BLaER1 (cell line): ENCODE results near the gene ZC3H7B.
A peak's percentile ranks its signal among the peaks of the same experiment; 100 is the strongest.

Experiments used
- H3K27ac ChIP-seq: shearing (Covaris generic); formaldehyde crosslinking; 2 replicates; pipeline ENCODE4 v1.8.1; 2022
- H3K27me3 ChIP-seq: shearing (Covaris generic); formaldehyde crosslinking; 2 replicates; pipeline ENCODE4 v1.8.1; 2022
- H3K36me3 ChIP-seq: shearing (Covaris generic); formaldehyde crosslinking; 2 replicates; pipeline ENCODE4 v1.8.1; 2022
- H3K4me1 ChIP-seq: shearing (Covaris generic); formaldehyde crosslinking; 2 replicates; pipeline ENCODE4 v1.8.1; 2022
- H3K4me2 ChIP-seq: shearing (Covaris generic); formaldehyde crosslinking; 2 replicates; pipeline ENCODE4 v1.8.1; 2022
- H3K4me3 ChIP-seq: shearing (Covaris generic); formaldehyde crosslinking; 2 replicates; pipeline ENCODE4 v1.8.1; 2022
- H3K9ac ChIP-seq: shearing (Covaris generic); formaldehyde crosslinking; 2 replicates; pipeline ENCODE4 v1.8.1; 2022
- H3K9me3 ChIP-seq: shearing (Covaris generic); formaldehyde crosslinking; 2 replicates; pipeline ENCODE4 v1.8.1; 2022
- H4K20me1 ChIP-seq: shearing (Covaris generic); formaldehyde crosslinking; 2 replicates; pipeline ENCODE4 v1.8.1; 2022
- Cebpa-rat ChIP-seq: shearing (Covaris generic); IDR thresholded peaks from 2 replicates; pipeline ENCODE4 v1.8.1; 2022

ZC3H7B gene

DNA sequence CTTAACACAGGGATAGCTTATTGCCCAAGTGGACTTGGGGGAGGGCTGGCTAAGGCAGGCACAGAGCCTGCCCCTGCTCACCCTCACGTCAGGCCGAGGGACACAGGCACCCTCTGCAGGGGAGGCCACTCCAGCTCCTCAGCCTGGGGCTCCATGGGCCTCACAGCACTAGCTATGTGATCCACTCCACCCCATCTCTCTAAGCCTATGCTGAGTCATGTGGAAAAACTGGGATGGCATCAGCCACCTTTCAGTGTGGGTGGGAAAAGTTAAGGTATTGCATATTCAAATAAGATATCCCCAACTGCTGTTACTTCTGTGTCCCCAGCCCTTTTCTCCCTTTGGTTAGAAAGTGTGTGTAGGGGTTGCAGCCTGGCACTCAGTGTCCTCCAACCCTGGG is 37.6 kb upstream of the ZC3H7B start:
- Histone ChIP-seq H3K9me3 (no peaks in the 10 kb centered on the region), H4K20me1 (peaks cover 69% of the 10 kb centered on the region), H3K9ac (no peak overlapping the region), H3K27ac (no peak overlapping the region), H3K27me3 (no peaks in the 10 kb centered on the region), H3K4me1 (no peaks in the 10 kb centered on the region), H3K4me2 (no peak overlapping the region), H3K4me3 (no peak overlapping the region), H3K36me3 (peaks cover 99% of the 10 kb centered on the region)
- TF ChIP-seq Cebpa-rat = no peak

DNA sequence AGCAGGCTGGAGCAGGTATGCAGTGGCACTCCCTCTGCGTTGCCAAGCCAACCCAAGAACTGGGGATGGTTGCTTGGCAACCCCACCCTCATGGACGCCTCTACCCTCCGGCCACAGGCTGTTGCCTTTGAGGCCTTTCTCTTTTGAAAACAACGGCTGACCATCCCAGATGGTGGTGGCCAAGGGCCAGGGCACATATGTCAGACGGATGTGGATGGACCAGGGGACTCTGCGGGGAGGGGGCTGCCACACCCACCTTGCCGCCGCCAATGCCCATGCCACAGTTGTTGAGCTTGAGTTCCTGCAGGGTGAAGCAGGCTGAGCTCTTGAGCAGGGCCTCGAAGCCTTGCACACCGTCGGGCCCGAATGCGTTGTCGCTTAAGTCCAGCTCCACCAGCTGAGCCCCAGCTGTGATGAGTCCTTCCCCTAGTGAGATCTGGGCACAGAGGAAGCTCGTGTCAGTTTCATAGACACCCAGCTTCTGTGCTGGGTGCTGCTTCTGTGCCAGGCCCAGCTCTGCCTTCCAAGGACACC is 36.9 kb upstream of the ZC3H7B start:
- H3K4me3 ChIP-seq = no peak overlapping the region
- H3K9me3 ChIP-seq = no peaks in the 10 kb centered on the region
- TF ChIP-seq Cebpa-rat = no peak
- H3K9ac ChIP-seq = no peak overlapping the region
- H3K4me1 ChIP-seq = no peaks in the 10 kb centered on the region
- peaks cover 99% of the 10 kb centered on the region for H3K36me3 ChIP-seq
- H3K27me3 ChIP-seq = no peaks in the 10 kb centered on the region
- no peak overlapping the region for H3K4me2 ChIP-seq
- peaks cover 69% of the 10 kb centered on the region for H4K20me1 ChIP-seq
- H3K27ac ChIP-seq = no peak overlapping the region

DNA sequence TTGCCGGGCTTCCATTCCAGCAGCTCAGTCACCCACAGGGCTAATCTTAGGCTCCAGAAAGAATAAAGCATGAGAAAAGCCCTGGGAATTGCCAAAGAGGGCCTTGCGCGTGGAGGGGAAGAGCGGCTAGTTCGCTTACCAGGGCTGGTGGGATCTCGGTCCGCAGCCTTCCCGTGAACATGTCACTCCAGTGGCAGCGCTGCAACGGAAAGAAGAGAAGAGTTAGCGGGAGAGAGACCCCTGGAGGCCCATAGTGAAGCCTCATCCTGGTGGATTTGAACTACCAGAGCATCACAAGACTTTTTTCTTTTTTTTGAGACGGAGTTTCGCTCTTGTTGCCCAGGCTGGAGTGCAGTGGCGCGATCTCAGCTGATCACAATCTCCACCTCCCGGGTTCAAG is 33.4 kb upstream of the ZC3H7B start:
- peaks cover 52% of the 10 kb centered on the region for H4K20me1 ChIP-seq
- H3K36me3 ChIP-seq = peaks cover 99% of the 10 kb centered on the region
- no peaks in the 10 kb centered on the region for H3K27me3 ChIP-seq
- no peak overlapping the region for H3K27ac ChIP-seq
- no peaks in the 10 kb centered on the region for H3K9me3 ChIP-seq
- no peak overlapping the region for H3K4me3 ChIP-seq
- H3K4me2 ChIP-seq = no peak overlapping the region
- no peak for TF ChIP-seq Cebpa-rat
- H3K4me1 ChIP-seq = no peaks in the 10 kb centered on the region
- H3K9ac ChIP-seq = no peak overlapping the region

DNA sequence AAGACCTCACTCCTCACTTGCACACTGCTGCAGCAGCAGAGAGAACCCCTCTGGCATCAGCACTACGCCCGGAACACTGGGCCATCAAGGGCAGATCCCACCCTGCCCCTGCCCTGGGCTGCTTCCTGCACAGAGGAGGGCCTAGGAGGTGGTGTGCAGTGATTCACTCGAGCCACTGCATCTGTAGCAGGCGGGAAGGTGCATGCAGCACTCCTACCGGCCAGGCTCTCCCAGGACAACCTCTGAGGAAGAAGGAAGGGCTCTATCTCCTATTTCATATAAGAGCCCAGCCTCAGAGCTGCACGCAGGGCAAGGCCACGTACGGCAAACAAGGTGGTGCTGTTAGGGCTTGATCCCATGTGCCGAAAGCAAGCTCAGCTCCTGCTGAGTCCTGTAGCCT is 29.5 kb upstream of the ZC3H7B start:
- Histone ChIP-seq H3K9ac (no peak overlapping the region), H3K36me3 (peaks cover 100% of the 10 kb centered on the region), H3K4me1 (no peaks in the 10 kb centered on the region), H3K4me2 (no peak overlapping the region), H3K27me3 (no peaks in the 10 kb centered on the region), H3K27ac (no peak overlapping the region), H4K20me1 (peaks cover 50% of the 10 kb centered on the region; the same call in 1 of the 2 replicates), H3K4me3 (no peak overlapping the region), H3K9me3 (no peaks in the 10 kb centered on the region)
- TF ChIP-seq Cebpa-rat = no peak

DNA sequence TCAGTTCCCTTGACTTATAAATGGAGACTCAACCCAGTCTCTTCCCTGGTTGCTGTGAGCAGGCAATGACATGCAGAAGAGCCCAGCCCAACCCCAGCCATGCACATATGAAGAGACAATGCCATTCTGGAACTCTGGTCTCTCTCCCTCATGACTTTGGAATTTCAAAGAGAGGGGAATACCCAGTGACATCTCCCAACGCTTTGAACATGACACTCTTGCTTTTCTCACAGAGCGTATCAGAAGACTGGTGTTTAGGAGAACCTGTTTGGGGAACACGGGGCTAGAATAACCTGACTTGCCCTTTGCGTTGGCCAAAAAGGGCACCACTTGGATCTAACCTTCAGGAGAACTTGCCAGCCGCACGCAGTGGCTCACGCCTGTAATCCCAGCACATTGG is 28.2 kb upstream of the ZC3H7B start:
- no peaks in the 10 kb centered on the region for H3K4me1 ChIP-seq
- TF ChIP-seq Cebpa-rat = no peak
- no peak overlapping the region for H3K27ac ChIP-seq
- no peaks in the 10 kb centered on the region for H3K9me3 ChIP-seq
- peaks cover 99% of the 10 kb centered on the region for H3K36me3 ChIP-seq
- H3K27me3 ChIP-seq = no peaks in the 10 kb centered on the region
- H4K20me1 ChIP-seq = peaks cover 45% of the 10 kb centered on the region; the same call in 1 of the 2 replicates
- no peak overlapping the region for H3K9ac ChIP-seq
- H3K4me3 ChIP-seq = no peak overlapping the region
- H3K4me2 ChIP-seq = no peak overlapping the region

DNA sequence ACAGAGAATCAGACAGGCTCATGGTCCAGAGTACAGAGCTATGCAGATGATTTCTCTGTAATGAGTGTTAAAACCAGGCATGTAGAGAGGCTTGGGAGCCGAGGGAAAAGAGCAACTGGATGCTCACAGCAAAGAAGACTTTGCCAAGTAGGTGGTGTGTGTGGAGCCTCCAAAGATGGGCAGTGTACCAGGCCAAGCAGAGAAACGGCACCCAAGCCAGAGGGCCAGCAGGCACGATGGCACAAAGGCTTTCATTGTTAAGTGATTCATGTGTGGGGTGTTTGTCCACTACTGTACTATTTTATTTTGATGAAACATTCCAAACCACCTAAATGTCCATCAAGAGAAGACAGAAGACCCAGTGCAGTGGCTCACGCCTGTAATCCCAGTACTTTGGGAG is 26.5 kb upstream of the ZC3H7B start:
- Histone ChIP-seq H3K27ac (no peak overlapping the region), H3K4me3 (no peak overlapping the region), H3K9me3 (no peaks in the 10 kb centered on the region), H3K9ac (no peak overlapping the region), H3K4me1 (no peaks in the 10 kb centered on the region), H3K36me3 (peaks cover 99% of the 10 kb centered on the region), H3K27me3 (no peaks in the 10 kb centered on the region), H3K4me2 (no peak overlapping the region), H4K20me1 (peaks cover 54% of the 10 kb centered on the region)
- no peak for TF ChIP-seq Cebpa-rat

DNA sequence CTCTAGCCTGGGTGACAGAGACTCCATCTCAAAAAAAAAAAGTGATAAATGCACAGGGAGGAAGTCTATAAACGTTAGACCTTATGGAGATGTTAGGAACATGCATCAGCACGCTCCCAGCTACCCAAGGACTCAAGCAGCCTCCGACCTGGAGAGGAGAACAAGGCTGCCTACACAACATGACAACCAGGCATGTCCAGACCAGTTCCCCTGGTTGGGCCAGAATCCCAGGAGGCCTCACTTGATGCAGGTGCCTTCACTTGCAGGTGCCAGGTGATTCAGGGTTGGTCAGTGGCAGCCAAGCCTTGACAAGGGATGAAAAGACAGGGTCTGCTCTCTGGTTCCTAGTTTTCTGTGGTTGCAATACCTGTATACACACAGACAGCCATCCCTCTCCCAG is 21.3 kb upstream of the ZC3H7B start:
- Histone ChIP-seq H4K20me1 (peaks cover 71% of the 10 kb centered on the region), H3K36me3 (peaks cover 97% of the 10 kb centered on the region), H3K4me3 (no peak overlapping the region)

DNA sequence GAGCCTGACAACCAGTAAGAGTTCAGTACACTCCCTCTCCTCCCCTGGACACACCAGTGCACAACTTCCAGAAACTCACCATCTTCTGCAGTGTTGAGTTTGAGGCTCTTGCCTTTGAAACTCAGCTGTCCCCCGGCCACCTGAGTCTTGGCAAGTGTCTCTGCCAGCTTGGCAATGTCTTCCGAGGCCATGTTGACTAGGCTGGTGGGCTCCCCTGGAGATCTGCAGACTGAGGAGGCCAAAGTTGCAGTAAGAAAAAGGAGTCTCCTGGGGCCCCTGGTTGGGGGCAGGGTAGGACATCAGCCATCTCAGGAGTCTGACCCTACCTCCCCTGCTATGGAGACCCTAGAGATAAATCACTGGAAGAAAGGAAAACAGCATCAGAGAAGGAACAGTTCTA is 20.5 kb upstream of the ZC3H7B start:
- no peak for TF ChIP-seq Cebpa-rat
- H3K9me3 ChIP-seq = no peaks in the 10 kb centered on the region
- peaks cover 70% of the 10 kb centered on the region for H4K20me1 ChIP-seq
- H3K36me3 ChIP-seq = peaks cover 89% of the 10 kb centered on the region
- H3K4me2 ChIP-seq = no peak overlapping the region
- H3K27ac ChIP-seq = no peak overlapping the region
- H3K9ac ChIP-seq = no peak overlapping the region
- H3K27me3 ChIP-seq = no peaks in the 10 kb centered on the region
- H3K4me1 ChIP-seq = peaks cover 25% of the 10 kb centered on the region
- no peak overlapping the region for H3K4me3 ChIP-seq

More for the DNA sequence above, 21.3 kb upstream of the ZC3H7B start:
- Histone ChIP-seq H3K27ac (no peak overlapping the region), H3K9me3 (no peaks in the 10 kb centered on the region), H3K4me1 (peaks cover 23% of the 10 kb centered on the region), H3K9ac (no peak overlapping the region), H3K27me3 (no peaks in the 10 kb centered on the region), H3K4me2 (no peak overlapping the region)
- no peak for TF ChIP-seq Cebpa-rat

DNA sequence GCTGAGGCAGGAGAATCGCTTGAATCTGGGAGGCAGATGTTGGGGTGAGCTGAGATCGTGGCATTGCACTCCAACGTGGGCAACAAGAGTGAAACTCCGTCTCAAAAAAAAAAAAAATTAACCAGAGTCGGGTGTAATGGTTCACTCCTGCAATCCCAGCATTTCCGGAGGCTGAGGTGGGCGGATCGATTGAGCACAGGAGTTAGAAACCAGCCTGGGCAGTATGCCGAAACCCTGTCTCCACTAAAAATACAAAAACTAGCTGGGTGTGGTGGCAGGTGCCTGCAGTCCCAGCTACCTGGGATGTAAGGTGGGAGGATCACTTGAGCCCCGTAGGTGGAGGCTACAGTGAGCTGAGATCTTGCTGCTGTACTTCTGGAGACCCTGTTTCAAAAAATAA is 16.9 kb upstream of the ZC3H7B start:
- peaks cover 46% of the 10 kb centered on the region for H4K20me1 ChIP-seq
- H3K4me3 ChIP-seq = peak overlapping the region; percentile 96
- no peak overlapping the region for H3K27ac ChIP-seq
- H3K4me1 ChIP-seq = peaks cover 41% of the 10 kb centered on the region
- H3K36me3 ChIP-seq = peaks cover 53% of the 10 kb centered on the region
- H3K27me3 ChIP-seq = no peaks in the 10 kb centered on the region
- H3K4me2 ChIP-seq = peak overlapping the region; percentile 95
- TF ChIP-seq Cebpa-rat = no peak
- no peaks in the 10 kb centered on the region for H3K9me3 ChIP-seq
- 0 out of 2 replicates have a peak overlapping the region, but pooled peaks have one; percentile 89 for H3K9ac ChIP-seq

DNA sequence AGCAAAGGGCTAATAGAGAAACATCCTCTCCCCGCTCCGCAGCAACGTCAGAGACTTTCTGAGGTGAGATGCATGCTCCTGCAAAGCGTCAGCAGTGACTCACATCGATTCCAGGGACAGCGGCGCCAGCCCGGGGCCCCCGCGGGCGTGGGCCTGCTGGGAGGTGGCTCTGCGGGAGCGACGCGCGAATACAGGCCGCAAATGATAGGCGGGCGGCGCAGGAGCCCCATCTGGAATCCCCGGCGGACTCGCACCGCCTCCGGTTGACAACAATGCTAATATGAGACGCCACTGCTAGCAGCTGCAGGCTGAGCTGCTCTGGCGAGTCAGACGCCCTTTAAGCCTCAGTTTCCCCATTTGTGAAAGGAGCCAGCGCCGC is 15.9 kb upstream of the ZC3H7B start:
- H3K27ac ChIP-seq = peak overlapping the region; percentile 88
- peak overlapping the region; percentile 89 for H3K9ac ChIP-seq
- peaks cover 38% of the 10 kb centered on the region for H4K20me1 ChIP-seq
- H3K27me3 ChIP-seq = no peaks in the 10 kb centered on the region
- H3K4me2 ChIP-seq = peak overlapping the region; percentile 95
- peaks cover 41% of the 10 kb centered on the region for H3K4me1 ChIP-seq
- no peak for TF ChIP-seq Cebpa-rat
- H3K36me3 ChIP-seq = peaks cover 44% of the 10 kb centered on the region
- peak overlapping the region; percentile 96 for H3K4me3 ChIP-seq
- H3K9me3 ChIP-seq = no peaks in the 10 kb centered on the region
